GM12878 (cell line): ENCODE data around the gene LRFN2.

Experiments
- TF ChIP-seq, protein P1 (sequence below), 3 experiments: IDR thresholded peaks in 2 of 3; conservative IDR thresholded peaks in 1 of 3; 2 replicates each; pipeline ENCODE4 v1.5.1; 2011; ENCODE audit warnings: low read depth in 3 of 3, low read length in 3 of 3, mild to moderate bottlenecking in 3 of 3, control low read depth in 2 of 3, moderate library complexity in 2 of 3, inconsistent platforms in 1 of 3, mixed read lengths in 1 of 3; ENCODE audit not compliant: control insufficient read depth in 2 of 3, insufficient read depth in 1 of 3; ENCODE audit errors: extremely low read depth in 1 of 3
- TF ChIP-seq, protein P2 (sequence below): fragments of 450-650 bp; formaldehyde crosslinking; IDR thresholded peaks from 2 replicates; pipeline ENCODE4 v1.4.0; 2020; ENCODE audit warnings: mild to moderate bottlenecking, moderate library complexity

DNA sequence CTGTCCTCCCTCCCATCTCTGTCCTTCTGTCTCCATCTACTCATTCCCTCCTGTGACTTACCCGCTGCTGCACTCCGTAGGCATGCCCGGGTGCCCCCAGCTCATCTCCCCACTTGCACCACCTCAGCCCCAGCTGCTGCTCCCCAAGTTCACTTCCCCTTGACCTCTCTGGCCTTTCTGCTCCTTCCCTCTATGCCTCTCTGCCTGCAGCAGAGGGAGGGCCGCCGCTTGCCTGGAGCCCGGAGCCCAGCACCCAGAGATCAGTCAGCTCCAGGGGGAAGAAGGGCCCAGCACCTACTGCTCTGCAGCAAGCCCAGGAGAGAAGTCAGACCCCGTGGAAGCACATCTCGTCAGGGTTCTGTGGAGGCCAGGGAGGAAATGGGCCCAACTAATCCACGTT is 97.4 kb downstream of the LRFN2 start:
- TF ChIP-seq, protein P1, sequence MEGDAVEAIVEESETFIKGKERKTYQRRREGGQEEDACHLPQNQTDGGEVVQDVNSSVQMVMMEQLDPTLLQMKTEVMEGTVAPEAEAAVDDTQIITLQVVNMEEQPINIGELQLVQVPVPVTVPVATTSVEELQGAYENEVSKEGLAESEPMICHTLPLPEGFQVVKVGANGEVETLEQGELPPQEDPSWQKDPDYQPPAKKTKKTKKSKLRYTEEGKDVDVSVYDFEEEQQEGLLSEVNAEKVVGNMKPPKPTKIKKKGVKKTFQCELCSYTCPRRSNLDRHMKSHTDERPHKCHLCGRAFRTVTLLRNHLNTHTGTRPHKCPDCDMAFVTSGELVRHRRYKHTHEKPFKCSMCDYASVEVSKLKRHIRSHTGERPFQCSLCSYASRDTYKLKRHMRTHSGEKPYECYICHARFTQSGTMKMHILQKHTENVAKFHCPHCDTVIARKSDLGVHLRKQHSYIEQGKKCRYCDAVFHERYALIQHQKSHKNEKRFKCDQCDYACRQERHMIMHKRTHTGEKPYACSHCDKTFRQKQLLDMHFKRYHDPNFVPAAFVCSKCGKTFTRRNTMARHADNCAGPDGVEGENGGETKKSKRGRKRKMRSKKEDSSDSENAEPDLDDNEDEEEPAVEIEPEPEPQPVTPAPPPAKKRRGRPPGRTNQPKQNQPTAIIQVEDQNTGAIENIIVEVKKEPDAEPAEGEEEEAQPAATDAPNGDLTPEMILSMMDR (IDR thresholded peaks at IDR 0.05 in 2 of 3, conservative IDR thresholded peaks at IDR 0.05 in 1 of 3; ENCODE audit: control insufficient read depth in 2 of 3, extremely low read depth in 1 of 3, insufficient read depth in 1 of 3, low read depth in 3 of 3, low read length in 3 of 3) = no peak
- TF ChIP-seq, protein P2, sequence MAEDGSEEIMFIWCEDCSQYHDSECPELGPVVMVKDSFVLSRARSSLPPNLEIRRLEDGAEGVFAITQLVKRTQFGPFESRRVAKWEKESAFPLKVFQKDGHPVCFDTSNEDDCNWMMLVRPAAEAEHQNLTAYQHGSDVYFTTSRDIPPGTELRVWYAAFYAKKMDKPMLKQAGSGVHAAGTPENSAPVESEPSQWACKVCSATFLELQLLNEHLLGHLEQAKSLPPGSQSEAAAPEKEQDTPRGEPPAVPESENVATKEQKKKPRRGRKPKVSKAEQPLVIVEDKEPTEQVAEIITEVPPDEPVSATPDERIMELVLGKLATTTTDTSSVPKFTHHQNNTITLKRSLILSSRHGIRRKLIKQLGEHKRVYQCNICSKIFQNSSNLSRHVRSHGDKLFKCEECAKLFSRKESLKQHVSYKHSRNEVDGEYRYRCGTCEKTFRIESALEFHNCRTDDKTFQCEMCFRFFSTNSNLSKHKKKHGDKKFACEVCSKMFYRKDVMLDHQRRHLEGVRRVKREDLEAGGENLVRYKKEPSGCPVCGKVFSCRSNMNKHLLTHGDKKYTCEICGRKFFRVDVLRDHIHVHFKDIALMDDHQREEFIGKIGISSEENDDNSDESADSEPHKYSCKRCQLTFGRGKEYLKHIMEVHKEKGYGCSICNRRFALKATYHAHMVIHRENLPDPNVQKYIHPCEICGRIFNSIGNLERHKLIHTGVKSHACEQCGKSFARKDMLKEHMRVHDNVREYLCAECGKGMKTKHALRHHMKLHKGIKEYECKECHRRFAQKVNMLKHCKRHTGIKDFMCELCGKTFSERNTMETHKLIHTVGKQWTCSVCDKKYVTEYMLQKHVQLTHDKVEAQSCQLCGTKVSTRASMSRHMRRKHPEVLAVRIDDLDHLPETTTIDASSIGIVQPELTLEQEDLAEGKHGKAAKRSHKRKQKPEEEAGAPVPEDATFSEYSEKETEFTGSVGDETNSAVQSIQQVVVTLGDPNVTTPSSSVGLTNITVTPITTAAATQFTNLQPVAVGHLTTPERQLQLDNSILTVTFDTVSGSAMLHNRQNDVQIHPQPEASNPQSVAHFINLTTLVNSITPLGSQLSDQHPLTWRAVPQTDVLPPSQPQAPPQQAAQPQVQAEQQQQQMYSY = no peak
